Measurements from ENCODE around the gene ATP13A3. TPM values are rescaled to one million over a fixed set of nuclear protein-coding genes. Genes with fewer than 3 reads are reported as not detected.

The ATP13A3 gene
- total RNA-seq, 2 experiments from 2014 or later: 56.3 to 57.0 TPM

GRCh38 chr3:194373028-194373427 is 113.8 kb downstream of the ATP13A3 start:
- H3K27me3 Mint-ChIP-seq: peaks cover 44% of the 10 kb centered on the region
- no peaks in the 10 kb centered on the region for H3K36me3 Mint-ChIP-seq
- no peak overlapping the region for H3K27ac Mint-ChIP-seq
- POLR2A ChIA-PET: no interaction called here
- no peaks in the 10 kb centered on the region for H3K4me1 Mint-ChIP-seq
- ATAC-seq (ENCODE audit: low read depth) (no peak), DNase-seq (no peak)
- no peaks in the 10 kb centered on the region for H3K9me3 Mint-ChIP-seq
- H3K4me3 Mint-ChIP-seq: no peak overlapping the region

GRCh38 chr3:194370753-194371152 is 116.0 kb downstream of the ATP13A3 start:
- DNase-seq: no peak
- H3K9me3 Mint-ChIP-seq: no peaks in the 10 kb centered on the region
- peaks cover 39% of the 10 kb centered on the region for H3K27me3 Mint-ChIP-seq
- no peak overlapping the region for H3K4me3 Mint-ChIP-seq
- POLR2A ChIA-PET: no interaction called here
- no peaks in the 10 kb centered on the region for H3K4me1 Mint-ChIP-seq
- H3K36me3 Mint-ChIP-seq: no peaks in the 10 kb centered on the region
- ATAC-seq (ENCODE audit: low read depth): no peak
- H3K27ac Mint-ChIP-seq: no peak overlapping the region

DNA sequence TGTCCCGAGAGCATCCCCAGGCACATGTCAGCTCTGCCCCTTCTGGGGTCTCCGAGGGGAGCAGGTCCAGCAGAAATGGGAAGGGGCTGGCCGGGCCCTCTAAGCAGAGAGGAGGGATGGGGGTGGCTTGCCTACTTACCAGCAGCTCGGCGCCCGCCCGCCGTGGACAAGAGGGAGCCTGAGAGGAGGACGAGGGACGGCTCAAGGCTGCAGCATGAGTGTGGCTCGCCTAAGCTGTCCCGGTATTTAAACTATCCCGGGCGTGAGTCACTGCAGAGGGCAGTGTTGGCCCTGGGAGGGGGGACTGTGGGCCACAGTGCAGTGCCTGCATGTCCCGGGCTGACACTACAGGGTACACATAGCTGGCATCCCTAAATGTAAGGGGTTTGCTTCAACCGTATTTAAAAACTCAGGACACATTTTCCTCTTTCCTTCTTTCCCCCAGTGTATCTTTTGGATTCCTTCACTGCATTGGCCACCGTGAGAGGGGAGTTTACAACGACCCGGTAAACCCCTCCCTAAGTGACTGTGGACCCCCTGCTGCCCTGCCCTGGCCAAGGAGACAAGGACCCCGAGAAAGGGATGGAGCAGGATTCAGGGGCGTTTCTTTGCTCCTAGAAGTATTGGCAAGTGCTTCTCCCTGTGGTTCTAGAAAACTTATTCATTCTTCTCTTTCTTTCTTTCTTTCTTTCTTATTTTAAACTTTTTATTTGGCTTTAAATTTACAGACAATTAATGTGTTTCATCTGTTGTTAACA is 117.1 kb downstream of the ATP13A3 start, which contains the start of gene LRRC15:
Gene LRRC15 (minus strand): TSS at position 222 of the 758 bp plus-strand sequence. CDS start 8,700 bp downstream, outside the sequence.
- Mint-ChIP-seq H3K4me1 (no peaks in the 10 kb centered on the region), H3K36me3 (no peaks in the 10 kb centered on the region), H3K4me3 (no peak within 1 kb of the TSS), H3K27me3 (peaks cover 37% of the 10 kb centered on the region), H3K27ac (no peak within 1 kb of the TSS), H3K9me3 (no peaks in the 10 kb centered on the region)
- POLR2A ChIA-PET: no interaction called here
- ATAC-seq (ENCODE audit: low read depth) (no peak), DNase-seq (no peak)

- Mint-ChIP-seq H3K9me3 (no peaks in the 10 kb centered on the region), H3K36me3 (no peaks in the 10 kb centered on the region), H3K27ac (no peak overlapping the region), H3K27me3 (peaks cover 41% of the 10 kb centered on the region), H3K4me3 (no peak overlapping the region), H3K4me1 (no peaks in the 10 kb centered on the region)
- no peak for ATAC-seq (ENCODE audit: low read depth)
- POLR2A ChIA-PET: no interaction called here
- DNase-seq: no peak
Measured at GRCh38 chr3:194368918-194369317, 117.9 kb downstream of the ATP13A3 start.

- ATAC-seq (ENCODE audit: low read depth) (no peak), DNase-seq (no peak)
- no peaks in the 10 kb centered on the region for H3K36me3 Mint-ChIP-seq
- H3K4me1 Mint-ChIP-seq: no peaks in the 10 kb centered on the region
- POLR2A ChIA-PET: no interaction called here
- peaks cover 45% of the 10 kb centered on the region for H3K27me3 Mint-ChIP-seq
- no peak overlapping the region for H3K4me3 Mint-ChIP-seq
- no peak overlapping the region for H3K27ac Mint-ChIP-seq
- no peaks in the 10 kb centered on the region for H3K9me3 Mint-ChIP-seq
Measured at GRCh38 chr3:194367992-194368841, 118.6 kb downstream of the ATP13A3 start.

GRCh38 chr3:194365978-194366490 is 120.8 kb downstream of the ATP13A3 start:
- DNase-seq (no peak), ATAC-seq (ENCODE audit: low read depth) (no peak)
- POLR2A ChIA-PET: no interaction called here
- no peaks in the 10 kb centered on the region for H3K4me1 Mint-ChIP-seq
- no peaks in the 10 kb centered on the region for H3K9me3 Mint-ChIP-seq
- no peaks in the 10 kb centered on the region for H3K36me3 Mint-ChIP-seq
- no peak overlapping the region for H3K27ac Mint-ChIP-seq
- no peak overlapping the region for H3K4me3 Mint-ChIP-seq
- H3K27me3 Mint-ChIP-seq: peaks cover 46% of the 10 kb centered on the region

DNA sequence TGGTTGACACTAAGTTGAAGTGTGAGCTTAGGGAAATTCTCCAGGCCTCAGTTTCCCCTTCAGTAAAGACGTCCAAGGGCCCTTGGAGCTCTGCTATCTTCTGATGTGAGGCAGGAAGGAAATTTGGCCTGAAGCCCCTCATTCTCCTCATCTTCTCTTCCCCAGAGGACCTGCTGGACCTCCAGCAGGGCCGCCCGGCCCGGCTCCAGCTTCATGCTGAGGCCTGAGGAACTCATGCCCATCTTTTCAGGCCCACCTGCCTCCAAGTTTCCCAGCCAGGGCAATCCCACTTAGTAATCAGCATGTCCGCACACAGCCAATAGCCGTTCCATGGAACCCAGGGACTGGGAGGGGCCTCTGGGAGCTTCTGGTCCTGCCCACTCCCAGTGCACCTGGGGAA is 121.3 kb downstream of the ATP13A3 start:
- Mint-ChIP-seq H3K4me3 (no peak overlapping the region), H3K9me3 (no peaks in the 10 kb centered on the region), H3K36me3 (no peaks in the 10 kb centered on the region), H3K27me3 (peaks cover 41% of the 10 kb centered on the region), H3K27ac (no peak overlapping the region), H3K4me1 (no peaks in the 10 kb centered on the region)
- ATAC-seq (ENCODE audit: low read depth) (no peak), DNase-seq (no peak)
- POLR2A ChIA-PET: no interaction called here

DNA sequence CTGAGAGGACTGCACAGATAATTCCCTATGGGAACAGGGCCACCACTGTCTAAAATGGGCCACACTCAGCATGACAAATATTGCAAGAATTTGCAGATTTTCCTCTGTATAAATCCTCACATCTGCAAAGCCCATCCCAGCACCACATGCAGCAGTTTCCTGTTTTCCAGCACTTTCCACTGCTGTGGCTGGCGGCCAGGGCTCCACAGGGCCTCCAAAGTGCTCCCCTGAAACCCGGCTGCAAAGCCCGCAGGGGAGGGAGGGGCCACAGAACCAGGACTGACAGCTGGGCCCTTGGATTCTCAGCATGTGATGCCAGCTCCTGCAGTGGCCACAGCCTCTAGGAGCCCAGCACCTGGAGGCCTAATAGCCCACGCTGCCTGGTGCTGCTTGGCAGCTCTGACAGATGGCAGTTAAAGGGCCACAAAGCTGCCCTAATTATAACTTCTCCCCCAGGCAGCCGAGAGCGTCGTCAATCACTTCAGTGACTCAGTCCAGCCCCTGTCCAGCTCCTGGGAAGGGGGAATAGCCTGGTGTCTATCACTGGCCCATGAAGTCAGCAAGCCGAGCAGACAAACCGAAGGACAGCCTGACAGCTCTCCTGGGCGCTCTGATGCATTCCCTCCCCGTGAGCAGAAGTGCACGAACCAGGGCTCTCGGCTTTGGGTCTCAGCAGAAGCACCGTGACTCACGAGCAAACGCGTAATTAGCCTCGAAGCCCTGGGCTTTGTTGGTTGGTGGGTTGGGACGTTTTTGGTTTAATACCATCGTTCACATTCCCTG is 122.0 kb downstream of the ATP13A3 start:
- ATAC-seq (ENCODE audit: low read depth): no peak

GRCh38 chr3:194364314-194364651 is 122.5 kb downstream of the ATP13A3 start:
- DNase-seq: no peak
- H3K4me3 Mint-ChIP-seq: no peak overlapping the region
- no peak for ATAC-seq (ENCODE audit: low read depth)
- H3K4me1 Mint-ChIP-seq: no peaks in the 10 kb centered on the region
- no peaks in the 10 kb centered on the region for H3K9me3 Mint-ChIP-seq
- H3K27me3 Mint-ChIP-seq: peaks cover 29% of the 10 kb centered on the region
- H3K36me3 Mint-ChIP-seq: no peaks in the 10 kb centered on the region
- no peak overlapping the region for H3K27ac Mint-ChIP-seq
- POLR2A ChIA-PET: no interaction called here

More for the DNA sequence above, 122.0 kb downstream of the ATP13A3 start:
- no peaks in the 10 kb centered on the region for H3K36me3 Mint-ChIP-seq
- DNase-seq: no peak
- POLR2A ChIA-PET: no interaction called here
- H3K9me3 Mint-ChIP-seq: no peaks in the 10 kb centered on the region
- no peak overlapping the region for H3K4me3 Mint-ChIP-seq
- H3K4me1 Mint-ChIP-seq: no peaks in the 10 kb centered on the region
- peaks cover 34% of the 10 kb centered on the region for H3K27me3 Mint-ChIP-seq
- no peak overlapping the region for H3K27ac Mint-ChIP-seq

DNA sequence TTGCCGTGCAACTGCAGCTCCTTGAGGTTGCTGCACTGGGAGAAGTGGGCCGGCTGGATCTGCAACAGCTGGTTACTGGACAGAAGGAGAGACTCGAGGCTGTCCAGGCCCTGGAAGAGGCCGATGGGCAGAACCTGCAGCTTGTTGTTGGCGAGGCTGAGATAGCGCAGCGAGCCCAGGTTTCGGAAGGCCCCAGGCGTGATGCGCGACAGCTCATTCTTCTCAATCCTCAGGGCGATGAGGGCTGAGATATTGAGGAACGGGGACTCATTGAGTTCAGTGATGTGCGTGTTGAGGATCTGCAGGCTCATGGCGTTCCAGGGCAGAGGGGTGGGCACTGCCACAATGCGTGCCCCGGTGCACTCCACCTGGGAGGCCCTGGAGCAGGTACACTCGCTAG is 126.2 kb downstream of the ATP13A3 start:
- no peak overlapping the region for H3K4me3 Mint-ChIP-seq
- POLR2A ChIA-PET: no interaction called here
- no peak overlapping the region for H3K27ac Mint-ChIP-seq
- no peak for DNase-seq
- H3K4me1 Mint-ChIP-seq: peaks cover 1% of the 10 kb centered on the region
- H3K36me3 Mint-ChIP-seq: no peaks in the 10 kb centered on the region
- ATAC-seq (ENCODE audit: low read depth): no peak
- H3K9me3 Mint-ChIP-seq: no peaks in the 10 kb centered on the region
- peaks cover 20% of the 10 kb centered on the region for H3K27me3 Mint-ChIP-seq

DNA sequence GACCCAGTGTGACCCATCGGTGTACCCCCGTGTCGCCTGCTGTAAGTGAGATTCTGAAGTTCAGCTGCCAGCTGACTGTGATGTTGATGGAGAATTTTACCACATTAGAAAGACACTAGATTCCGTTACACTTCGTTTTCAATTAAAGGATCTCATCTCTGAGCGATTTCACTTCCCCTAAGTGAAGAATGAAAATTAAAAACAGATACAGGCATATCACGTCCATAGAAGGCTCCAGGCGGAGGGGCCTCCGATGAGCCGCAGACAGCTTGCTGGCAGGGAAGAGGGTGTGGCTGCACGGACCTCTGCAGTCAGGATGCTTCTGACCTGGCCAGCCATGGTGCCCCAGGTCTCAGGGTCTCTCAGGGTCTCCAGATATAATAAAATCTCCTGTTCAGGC is 129.1 kb downstream of the ATP13A3 start:
- Mint-ChIP-seq H3K9me3 (no peaks in the 10 kb centered on the region), H3K27ac (no peak overlapping the region), H3K4me1 (peaks cover 2% of the 10 kb centered on the region), H3K27me3 (peaks cover 8% of the 10 kb centered on the region), H3K4me3 (no peak overlapping the region), H3K36me3 (no peaks in the 10 kb centered on the region)
- no peak for ATAC-seq (ENCODE audit: low read depth)
- POLR2A ChIA-PET: no interaction called here
- DNase-seq: no peak

GRCh38 chr3:194355379-194355778 is 131.4 kb downstream of the ATP13A3 start:
- POLR2A ChIA-PET: no interaction called here
- H3K4me1 Mint-ChIP-seq: peaks cover 2% of the 10 kb centered on the region
- H3K27ac Mint-ChIP-seq: no peak overlapping the region
- H3K4me3 Mint-ChIP-seq: no peak overlapping the region
- DNase-seq (no peak), ATAC-seq (ENCODE audit: low read depth) (no peak)
- no peaks in the 10 kb centered on the region for H3K9me3 Mint-ChIP-seq
- no peaks in the 10 kb centered on the region for H3K36me3 Mint-ChIP-seq
- peaks cover 7% of the 10 kb centered on the region for H3K27me3 Mint-ChIP-seq

DNA sequence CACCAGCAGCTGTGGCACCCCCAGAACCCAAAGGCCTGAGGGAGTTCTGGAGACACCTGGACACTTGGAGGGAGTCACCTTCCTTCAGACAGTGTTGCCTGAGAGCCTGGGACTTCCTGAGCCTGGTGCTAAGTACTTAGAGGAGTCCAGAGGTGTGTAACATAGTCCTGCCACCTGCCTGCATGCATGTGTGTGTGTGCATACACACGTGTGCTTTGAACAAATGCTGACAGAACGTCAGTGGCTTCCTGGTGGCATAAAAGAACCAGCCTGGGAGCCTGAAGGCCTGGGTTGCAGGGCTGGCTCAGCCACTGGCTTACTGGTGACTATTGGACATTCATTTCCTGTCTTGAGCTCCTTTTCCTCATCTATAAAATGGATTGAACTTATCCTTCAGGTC is 132.5 kb downstream of the ATP13A3 start:
- Mint-ChIP-seq H3K27me3 (peaks cover 7% of the 10 kb centered on the region), H3K36me3 (no peaks in the 10 kb centered on the region), H3K4me1 (peaks cover 2% of the 10 kb centered on the region), H3K27ac (no peak overlapping the region), H3K9me3 (no peaks in the 10 kb centered on the region), H3K4me3 (no peak overlapping the region)
- POLR2A ChIA-PET: no interaction called here
- ATAC-seq (ENCODE audit: low read depth) (no peak), DNase-seq (no peak)
